ENCODE data around the gene SLC15A1. TPM values are rescaled to one million over a fixed set of nuclear protein-coding genes. Genes with fewer than 3 reads are reported as not detected.

The SLC15A1 gene
- total and polyA plus RNA-seq, 2 donors (not counting 1 experiment from before 2014, with no cell fraction given) = not detected

DNA sequence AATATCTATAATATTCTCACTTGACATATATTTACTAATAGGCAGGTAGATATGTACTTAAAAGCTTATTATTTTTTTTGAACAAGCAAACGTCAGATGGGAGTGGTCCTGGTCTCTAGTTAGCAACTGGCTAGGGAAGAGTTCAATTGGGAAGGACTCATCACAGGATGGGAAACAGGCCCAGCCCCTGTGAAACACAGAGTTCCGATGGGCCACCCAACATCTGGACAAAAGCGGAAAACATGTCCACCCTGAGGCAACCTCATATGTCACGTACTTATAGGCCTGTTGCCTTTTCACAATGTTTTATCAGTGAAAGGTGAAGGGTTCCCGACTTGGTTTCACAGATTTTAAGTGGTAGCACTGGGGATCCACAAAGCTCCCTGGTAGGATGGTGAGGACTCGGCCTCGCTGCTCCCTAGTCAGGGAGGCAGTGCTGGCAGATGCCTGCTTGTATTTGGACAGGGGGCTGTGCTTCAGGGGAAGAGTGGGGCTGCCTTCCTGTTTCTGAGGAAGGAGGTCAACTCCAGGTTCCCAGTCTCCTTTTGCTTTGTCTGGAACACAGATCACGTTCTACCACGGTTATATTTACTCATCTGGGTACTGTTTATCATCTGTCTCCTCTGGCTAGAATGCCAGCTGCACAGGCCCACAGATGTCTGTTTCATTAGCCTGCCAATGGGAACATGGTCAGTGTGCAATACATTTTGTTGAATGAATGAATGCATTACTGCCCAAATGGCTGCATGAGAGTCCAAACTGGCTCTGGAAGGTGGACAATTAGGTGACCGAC is 49.4 kb upstream of the SLC15A1 start:
- Histone ChIP-seq H3K4me3 (ENCODE audit: control extremely low read depth in 1 of 5, extremely low read depth in 1 of 5, insufficient read depth in 1 of 5, low read depth in 2 of 5, low read length in 4 of 5) (no peak overlapping the region), H3K9ac (ENCODE audit: low read length) (no peak overlapping the region), H3K4me2 (replicated peaks; ENCODE audit: low read depth, low read length, poor library complexity, severe bottlenecking) (no peak overlapping the region), H4K20me1 (ENCODE audit: control insufficient read depth, insufficient read depth, low read length, poor library complexity, severe bottlenecking) (no peaks in the 10 kb centered on the region), H3K79me2 (ENCODE audit: control insufficient read depth, insufficient read depth, low read length) (no peaks in the 10 kb centered on the region), H3K9me3 (ENCODE audit: control extremely low read depth in 1 of 3, control insufficient read depth in 2 of 3, insufficient read depth in 1 of 3, low read length in 2 of 3) (no peaks in the 10 kb centered on the region), H3K4me1 (ENCODE audit: control insufficient read depth in 2 of 2, insufficient read depth in 2 of 2, low read length in 2 of 2) (no peaks in the 10 kb centered on the region), H3K27me3 (replicated peaks in 1 of 4; ENCODE audit: control extremely low read depth in 1 of 4, control insufficient read depth in 3 of 4, insufficient read depth in 4 of 4, low read length in 3 of 4) (no peaks in the 10 kb centered on the region), H2AFZ (ENCODE audit: insufficient read depth, low read depth, low read length, poor library complexity, severe bottlenecking) (no peak overlapping the region), H3K36me3 (replicated peaks in 1 of 2; ENCODE audit: control extremely low read depth in 1 of 2, control insufficient read depth in 1 of 2, extremely low read depth in 1 of 2, insufficient read depth in 2 of 2, low read length in 1 of 2) (peaks cover 0 to 13% of the 10 kb centered on the region in 2 experiments), H3K27ac (ENCODE audit: low read length in 2 of 2) (no peak overlapping the region)
- POLR2A ChIA-PET = no interaction called here
- H3K4me3 Mint-ChIP-seq = no peak overlapping the region
- no peaks in the 10 kb centered on the region for H3K27me3 Mint-ChIP-seq
- ATAC-seq (ENCODE audit: low read depth) (no peak), DNase-seq (no peak)
- intact Hi-C loops (cut with micrococcal nuclease) = no loop called here
- 96% methylated on average over 8 of the region's 10 CpGs for WGBS (ENCODE audit: insufficient coverage)
- CTCF ChIA-PET = no interaction called here
- no peaks in the 10 kb centered on the region for H3K9me3 Mint-ChIP-seq (ENCODE audit: insufficient read depth)
- H3K27ac Mint-ChIP-seq = no peak overlapping the region
- no peak for TF ChIP-seq EZH2 (IDR thresholded peaks at IDR 0.05; ENCODE audit: borderline replicate concordance, insufficient read depth, low read depth, low read length, poor library complexity, severe bottlenecking)
- TF ChIP-seq, protein P1, sequence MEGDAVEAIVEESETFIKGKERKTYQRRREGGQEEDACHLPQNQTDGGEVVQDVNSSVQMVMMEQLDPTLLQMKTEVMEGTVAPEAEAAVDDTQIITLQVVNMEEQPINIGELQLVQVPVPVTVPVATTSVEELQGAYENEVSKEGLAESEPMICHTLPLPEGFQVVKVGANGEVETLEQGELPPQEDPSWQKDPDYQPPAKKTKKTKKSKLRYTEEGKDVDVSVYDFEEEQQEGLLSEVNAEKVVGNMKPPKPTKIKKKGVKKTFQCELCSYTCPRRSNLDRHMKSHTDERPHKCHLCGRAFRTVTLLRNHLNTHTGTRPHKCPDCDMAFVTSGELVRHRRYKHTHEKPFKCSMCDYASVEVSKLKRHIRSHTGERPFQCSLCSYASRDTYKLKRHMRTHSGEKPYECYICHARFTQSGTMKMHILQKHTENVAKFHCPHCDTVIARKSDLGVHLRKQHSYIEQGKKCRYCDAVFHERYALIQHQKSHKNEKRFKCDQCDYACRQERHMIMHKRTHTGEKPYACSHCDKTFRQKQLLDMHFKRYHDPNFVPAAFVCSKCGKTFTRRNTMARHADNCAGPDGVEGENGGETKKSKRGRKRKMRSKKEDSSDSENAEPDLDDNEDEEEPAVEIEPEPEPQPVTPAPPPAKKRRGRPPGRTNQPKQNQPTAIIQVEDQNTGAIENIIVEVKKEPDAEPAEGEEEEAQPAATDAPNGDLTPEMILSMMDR (IDR thresholded peaks at IDR 0.05) = no peak
- H3K4me1 Mint-ChIP-seq = no peaks in the 10 kb centered on the region

DNA sequence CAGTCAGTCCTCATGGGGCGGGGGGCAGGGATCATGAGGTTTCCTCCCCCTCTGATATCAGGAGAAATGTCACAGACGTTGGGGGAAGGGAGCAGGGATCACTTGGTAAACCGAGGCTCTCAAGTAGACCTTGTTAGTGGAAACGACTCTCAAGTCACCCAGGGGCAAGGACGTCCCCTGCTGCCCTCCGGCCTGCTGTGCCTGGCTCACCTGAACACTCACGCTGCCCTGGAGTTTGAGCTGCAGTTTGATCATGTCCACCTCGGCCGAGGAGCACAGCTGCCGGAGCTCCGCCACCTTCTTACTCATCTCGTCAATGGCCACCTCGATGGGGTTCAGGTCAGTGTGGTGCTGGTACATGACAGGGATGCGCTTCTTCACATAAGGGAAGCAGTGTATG is 47.6 kb upstream of the SLC15A1 start:
- intact Hi-C loops (cut with micrococcal nuclease) = no loop called here
- Histone ChIP-seq H3K79me2 (ENCODE audit: control insufficient read depth, insufficient read depth, low read length) (no peaks in the 10 kb centered on the region), H3K4me3 (ENCODE audit: control extremely low read depth in 1 of 5, extremely low read depth in 1 of 5, insufficient read depth in 1 of 5, low read depth in 2 of 5, low read length in 4 of 5) (no peak overlapping the region), H4K20me1 (ENCODE audit: control insufficient read depth, insufficient read depth, low read length, poor library complexity, severe bottlenecking) (no peaks in the 10 kb centered on the region), H3K9ac (ENCODE audit: low read length) (no peak overlapping the region), H3K4me1 (ENCODE audit: control insufficient read depth in 2 of 2, insufficient read depth in 2 of 2, low read length in 2 of 2) (no peaks in the 10 kb centered on the region), H3K4me2 (replicated peaks; ENCODE audit: low read depth, low read length, poor library complexity, severe bottlenecking) (no peak overlapping the region), H3K27ac (ENCODE audit: low read length in 2 of 2) (no peak overlapping the region), H3K36me3 (replicated peaks in 1 of 2; ENCODE audit: control extremely low read depth in 1 of 2, control insufficient read depth in 1 of 2, extremely low read depth in 1 of 2, insufficient read depth in 2 of 2, low read length in 1 of 2) (peaks cover 0 to 21% of the 10 kb centered on the region in 2 experiments), H3K9me3 (ENCODE audit: control extremely low read depth in 1 of 3, control insufficient read depth in 2 of 3, insufficient read depth in 1 of 3, low read length in 2 of 3) (no peaks in the 10 kb centered on the region), H3K27me3 (replicated peaks in 1 of 4; ENCODE audit: control extremely low read depth in 1 of 4, control insufficient read depth in 3 of 4, insufficient read depth in 4 of 4, low read length in 3 of 4) (no peaks in the 10 kb centered on the region), H2AFZ (ENCODE audit: insufficient read depth, low read depth, low read length, poor library complexity, severe bottlenecking) (no peak overlapping the region)
- Mint-ChIP-seq H3K4me3 (no peak overlapping the region), H3K27ac (no peak overlapping the region), H3K27me3 (no peaks in the 10 kb centered on the region), H3K4me1 (no peaks in the 10 kb centered on the region), H3K9me3 (ENCODE audit: insufficient read depth) (no peaks in the 10 kb centered on the region)
- ChIA-PET POLR2A (no interaction called here), CTCF (no interaction called here)
- no peak for TF ChIP-seq EZH2 (IDR thresholded peaks at IDR 0.05; ENCODE audit: borderline replicate concordance, insufficient read depth, low read depth, low read length, poor library complexity, severe bottlenecking)
- TF ChIP-seq, protein P1 (IDR thresholded peaks at IDR 0.05) = no peak
- ATAC-seq (ENCODE audit: low read depth) = no peak
- 93% methylated on average over 13 of the region's 14 CpGs for WGBS (ENCODE audit: insufficient coverage)
- no peak for DNase-seq

Data from B cell (primary cell).